HG02938 (cell line): ENCODE results near the gene PRDM12.

Experiments
- ATAC-seq: cut with Tn5 transposase; IDR thresholded peaks from one replicate; pipeline ENCODE4 v1.9.1; 2021; ENCODE audit warnings: mild to moderate bottlenecking, moderate library complexity; ENCODE audit not compliant: unreplicated experiment

Gene PRDM12

GRCh38 chr9:130714586-130715110 lies 50.3 kb downstream of the PRDM12 start:
- ATAC-seq: no peak

- no peak for ATAC-seq
Observed at GRCh38 chr9:130715270-130715669, 50.9 kb downstream of the PRDM12 start.

GRCh38 chr9:130718562-130718961 lies 54.2 kb downstream of the PRDM12 start:
- no peak for ATAC-seq

GRCh38 chr9:130720762-130721161 lies 56.4 kb downstream of the PRDM12 start:
- ATAC-seq: no peak

- no peak for ATAC-seq
Observed at GRCh38 chr9:130728721-130729120, 64.3 kb downstream of the PRDM12 start.

- no peak for ATAC-seq
Observed at GRCh38 chr9:130729145-130729544, 64.8 kb downstream of the PRDM12 start.

GRCh38 chr9:130731355-130731754 lies 67.0 kb downstream of the PRDM12 start:
- ATAC-seq: no peak

- no peak for ATAC-seq
Observed at GRCh38 chr9:130732136-130732535, 67.7 kb downstream of the PRDM12 start.
